Measurements from ENCODE around the gene ARHGAP15.

The ARHGAP15 gene

DNA sequence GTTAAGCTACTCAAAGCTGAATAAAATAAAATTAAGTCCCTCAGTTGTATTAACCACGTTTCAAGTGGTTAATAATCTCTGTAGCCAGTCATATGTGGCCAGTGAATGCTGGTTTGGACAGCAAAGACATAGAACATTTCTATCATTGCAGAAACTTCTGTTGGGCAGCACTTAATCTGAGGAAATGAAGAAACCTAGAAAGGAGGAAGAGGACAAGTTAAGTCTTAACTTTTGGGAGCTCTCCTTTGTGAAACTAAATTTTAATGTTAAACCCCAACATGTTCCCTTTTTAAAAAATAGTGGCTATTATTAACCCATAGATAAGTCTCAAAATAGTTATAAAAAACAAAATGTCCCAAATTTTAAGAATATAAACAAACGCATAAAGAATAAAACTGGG is 421.3 kb downstream of the ARHGAP15 start:
- Histone ChIP-seq H3K9ac (ENCODE audit: insufficient read length, low read depth) (no peak overlapping the region), H3K36me3 (ENCODE audit: insufficient read depth, insufficient read length, low read length) (no peaks in the 10 kb centered on the region)
- DNase-seq (ENCODE audit: low read depth, low spot score): no peak

GRCh38 chr2:143551971-143552650 is 422.9 kb downstream of the ARHGAP15 start:
- H3K9ac ChIP-seq (ENCODE audit: insufficient read length, low read depth): no peak overlapping the region
- H3K4me3 ChIP-seq (ENCODE audit: insufficient read length, low read depth): no peak overlapping the region
- H3K27me3 ChIP-seq (ENCODE audit: insufficient read depth, insufficient read length): no peaks in the 10 kb centered on the region
- H3K36me3 ChIP-seq (ENCODE audit: insufficient read depth, insufficient read length, low read length): no peaks in the 10 kb centered on the region
- H3K9me3 ChIP-seq (ENCODE audit: insufficient read depth, low read length): no peaks in the 10 kb centered on the region
- no peak for TF ChIP-seq SUZ12 (IDR thresholded peaks at IDR 0.05; ENCODE audit: extremely low read depth, insufficient read depth, insufficient read length)
- no peak for TF ChIP-seq YY1 (IDR thresholded peaks at IDR 0.05; ENCODE audit: insufficient read depth, insufficient read length)
- no peak for TF ChIP-seq ZNF274 (IDR thresholded peaks at IDR 0.05; ENCODE audit: low read depth, low read length)
- DNase-seq (ENCODE audit: low read depth, low spot score): no peak
- H3K4me1 ChIP-seq (ENCODE audit: insufficient read depth, insufficient read length): no peaks in the 10 kb centered on the region

More for the DNA sequence above, 421.3 kb downstream of the ARHGAP15 start:
- no peak for TF ChIP-seq ZNF274 (IDR thresholded peaks at IDR 0.05; ENCODE audit: low read depth, low read length)
- no peak for TF ChIP-seq SUZ12 (IDR thresholded peaks at IDR 0.05; ENCODE audit: extremely low read depth, insufficient read depth, insufficient read length)
- no peak for TF ChIP-seq YY1 (IDR thresholded peaks at IDR 0.05; ENCODE audit: insufficient read depth, insufficient read length)
- H3K27me3 ChIP-seq (ENCODE audit: insufficient read depth, insufficient read length): no peaks in the 10 kb centered on the region
- no peak overlapping the region for H3K4me3 ChIP-seq (ENCODE audit: insufficient read length, low read depth)
- H3K9me3 ChIP-seq (ENCODE audit: insufficient read depth, low read length): no peaks in the 10 kb centered on the region
- no peaks in the 10 kb centered on the region for H3K4me1 ChIP-seq (ENCODE audit: insufficient read depth, insufficient read length)

GRCh38 chr2:143553261-143553660 is 424.0 kb downstream of the ARHGAP15 start:
- Histone ChIP-seq H3K27me3 (ENCODE audit: insufficient read depth, insufficient read length) (no peaks in the 10 kb centered on the region), H3K4me1 (ENCODE audit: insufficient read depth, insufficient read length) (no peaks in the 10 kb centered on the region), H3K36me3 (ENCODE audit: insufficient read depth, insufficient read length, low read length) (no peaks in the 10 kb centered on the region), H3K9me3 (ENCODE audit: insufficient read depth, low read length) (no peaks in the 10 kb centered on the region), H3K4me3 (ENCODE audit: insufficient read length, low read depth) (no peak overlapping the region), H3K9ac (ENCODE audit: insufficient read length, low read depth) (no peak overlapping the region)
- TF ChIP-seq SUZ12 (IDR thresholded peaks at IDR 0.05; ENCODE audit: extremely low read depth, insufficient read depth, insufficient read length) (no peak), YY1 (IDR thresholded peaks at IDR 0.05; ENCODE audit: insufficient read depth, insufficient read length) (no peak), ZNF274 (IDR thresholded peaks at IDR 0.05; ENCODE audit: low read depth, low read length) (no peak)
- no peak for DNase-seq (ENCODE audit: low read depth, low spot score)

DNA sequence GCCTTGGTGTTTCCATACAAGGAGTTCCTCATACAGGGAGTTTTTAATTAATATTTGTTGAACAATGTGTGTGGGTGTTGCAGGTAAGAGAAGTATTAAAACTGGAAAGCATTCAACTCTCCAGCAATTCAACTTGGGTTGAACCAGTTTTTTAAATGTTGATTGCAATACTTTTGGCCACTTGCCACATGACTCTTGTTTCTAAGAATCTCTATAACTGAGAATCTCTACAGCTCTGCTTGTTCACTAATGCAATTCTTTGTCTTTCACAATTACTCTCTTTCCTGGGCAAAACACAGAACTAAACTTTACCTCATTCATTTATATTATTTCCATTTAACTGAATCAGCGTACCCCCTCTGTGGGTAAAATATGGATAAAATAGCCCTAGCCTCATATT is 429.4 kb downstream of the ARHGAP15 start:
- no peak for TF ChIP-seq SUZ12 (IDR thresholded peaks at IDR 0.05; ENCODE audit: extremely low read depth, insufficient read depth, insufficient read length)
- no peaks in the 10 kb centered on the region for H3K27me3 ChIP-seq (ENCODE audit: insufficient read depth, insufficient read length)
- H3K4me3 ChIP-seq (ENCODE audit: insufficient read length, low read depth): no peak overlapping the region
- no peaks in the 10 kb centered on the region for H3K36me3 ChIP-seq (ENCODE audit: insufficient read depth, insufficient read length, low read length)
- no peaks in the 10 kb centered on the region for H3K9me3 ChIP-seq (ENCODE audit: insufficient read depth, low read length)
- H3K4me1 ChIP-seq (ENCODE audit: insufficient read depth, insufficient read length): no peaks in the 10 kb centered on the region
- DNase-seq (ENCODE audit: low read depth, low spot score): no peak
- H3K9ac ChIP-seq (ENCODE audit: insufficient read length, low read depth): no peak overlapping the region

- Histone ChIP-seq H3K9me3 (ENCODE audit: insufficient read depth, low read length) (no peaks in the 10 kb centered on the region), H3K9ac (ENCODE audit: insufficient read length, low read depth) (no peak overlapping the region), H3K27me3 (ENCODE audit: insufficient read depth, insufficient read length) (no peaks in the 10 kb centered on the region), H3K4me3 (ENCODE audit: insufficient read length, low read depth) (no peak overlapping the region), H3K36me3 (ENCODE audit: insufficient read depth, insufficient read length, low read length) (no peaks in the 10 kb centered on the region), H3K4me1 (ENCODE audit: insufficient read depth, insufficient read length) (no peaks in the 10 kb centered on the region)
- no peak for DNase-seq (ENCODE audit: low read depth, low spot score)
- TF ChIP-seq SUZ12 (IDR thresholded peaks at IDR 0.05; ENCODE audit: extremely low read depth, insufficient read depth, insufficient read length) (no peak), YY1 (IDR thresholded peaks at IDR 0.05; ENCODE audit: insufficient read depth, insufficient read length) (no peak), ZNF274 (IDR thresholded peaks at IDR 0.05; ENCODE audit: low read depth, low read length) (no peak)
Measured at GRCh38 chr2:143559147-143559546, 429.9 kb downstream of the ARHGAP15 start.

GRCh38 chr2:143560724-143561123 is 431.5 kb downstream of the ARHGAP15 start:
- no peak for DNase-seq (ENCODE audit: low read depth, low spot score)
- Histone ChIP-seq H3K4me3 (ENCODE audit: insufficient read length, low read depth) (no peak overlapping the region), H3K9me3 (ENCODE audit: insufficient read depth, low read length) (no peaks in the 10 kb centered on the region), H3K36me3 (ENCODE audit: insufficient read depth, insufficient read length, low read length) (no peaks in the 10 kb centered on the region), H3K4me1 (ENCODE audit: insufficient read depth, insufficient read length) (no peaks in the 10 kb centered on the region), H3K9ac (ENCODE audit: insufficient read length, low read depth) (no peak overlapping the region), H3K27me3 (ENCODE audit: insufficient read depth, insufficient read length) (no peaks in the 10 kb centered on the region)
- TF ChIP-seq ZNF274 (IDR thresholded peaks at IDR 0.05; ENCODE audit: low read depth, low read length): no peak
- no peak for TF ChIP-seq SUZ12 (IDR thresholded peaks at IDR 0.05; ENCODE audit: extremely low read depth, insufficient read depth, insufficient read length)
- no peak for TF ChIP-seq YY1 (IDR thresholded peaks at IDR 0.05; ENCODE audit: insufficient read depth, insufficient read length)

DNA sequence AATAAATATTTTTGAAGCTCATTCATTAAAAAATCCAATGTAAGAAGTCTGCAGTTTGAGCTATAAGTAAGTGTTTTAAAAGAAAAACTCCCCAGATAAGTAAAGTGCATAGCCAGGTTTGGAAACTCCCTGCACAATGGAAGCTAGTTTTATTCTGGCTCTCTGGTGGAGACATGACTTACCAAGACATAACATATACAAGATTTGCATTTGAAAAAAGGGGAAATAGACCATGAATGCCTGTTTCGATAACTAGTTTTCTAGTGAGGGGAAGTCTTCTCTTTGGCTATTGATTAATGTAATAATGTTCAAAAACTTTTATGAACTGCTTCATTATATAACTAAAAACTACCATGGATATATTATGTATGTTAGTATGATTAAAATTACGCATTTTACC is 435.2 kb downstream of the ARHGAP15 start:
- H3K27me3 ChIP-seq (ENCODE audit: insufficient read depth, insufficient read length): no peaks in the 10 kb centered on the region
- DNase-seq (ENCODE audit: low read depth, low spot score): no peak
- no peak overlapping the region for H3K4me3 ChIP-seq (ENCODE audit: insufficient read length, low read depth)
- no peaks in the 10 kb centered on the region for H3K9me3 ChIP-seq (ENCODE audit: insufficient read depth, low read length)
- no peak for TF ChIP-seq ZNF274 (IDR thresholded peaks at IDR 0.05; ENCODE audit: low read depth, low read length)
- no peak for TF ChIP-seq YY1 (IDR thresholded peaks at IDR 0.05; ENCODE audit: insufficient read depth, insufficient read length)
- no peak for TF ChIP-seq SUZ12 (IDR thresholded peaks at IDR 0.05; ENCODE audit: extremely low read depth, insufficient read depth, insufficient read length)
- no peaks in the 10 kb centered on the region for H3K4me1 ChIP-seq (ENCODE audit: insufficient read depth, insufficient read length)
- no peaks in the 10 kb centered on the region for H3K36me3 ChIP-seq (ENCODE audit: insufficient read depth, insufficient read length, low read length)
- no peak overlapping the region for H3K9ac ChIP-seq (ENCODE audit: insufficient read length, low read depth)

Measured in NT2/D1 (cell line).